H1 (cell line): ENCODE results near the gene SLC34A1. TPM values are rescaled to one million over a fixed set of nuclear protein-coding genes. Genes with fewer than 3 reads are reported as not detected.

Experiments
- ATF3 ChIP-seq: IDR thresholded peaks from 2 replicates; pipeline ENCODE4 v1.6.1; 2011; ENCODE audit warnings: low read depth, mild to moderate bottlenecking, low read length; ENCODE audit not compliant: insufficient read depth
- BRCA1 ChIP-seq: IDR thresholded peaks from 2 replicates; pipeline ENCODE4 v1.6.1; 2012; ENCODE audit warnings: low read depth, low read length, improper control_type of control experiment
- CBX5 ChIP-seq: fragments of 300-800, 300-1000 bp; sonication (generic); IDR thresholded peaks from 2 replicates; pipeline ENCODE4 v1.7.1; 2016; ENCODE audit warnings: antibody characterized with exemption, low read length, low read depth
- CBX8 ChIP-seq: fragments of 300-800, 300-1000 bp; sonication (generic); IDR thresholded peaks from 2 replicates; pipeline ENCODE4 v1.7.1; 2016; ENCODE audit warnings: low read depth, low read length, borderline replicate concordance
- CHD1 ChIP-seq: IDR thresholded peaks from 2 replicates; pipeline ENCODE4 v1.6.1; 2012; ENCODE audit warnings: low read depth, low read length, improper control_type of control experiment
- CTCF ChIP-seq, 3 experiments: IDR thresholded peaks; 1 replicate in 2 of 3; 2 replicates in 1 of 3; pipeline versions ENCODE4 v1.5.1 to v1.6.1; 2011; ENCODE audit warnings: low read length in 3 of 3, mild to moderate bottlenecking in 3 of 3, inconsistent platforms in 2 of 3, low read depth in 1 of 3, moderate library complexity in 1 of 3; ENCODE audit not compliant: insufficient read depth in 1 of 3; ENCODE audit errors: control extremely low read depth in 1 of 3
- EGR1 ChIP-seq: IDR thresholded peaks from 2 replicates; pipeline ENCODE4 v1.6.1; 2011; ENCODE audit warnings: low read depth, low read length, borderline replicate concordance
- EZH2 ChIP-seq: fragments of 200-600 bp; sonication (generic); IDR thresholded peaks from 2 replicates; pipeline ENCODE4 v1.7.1; 2012; ENCODE audit warnings: low read depth, mild to moderate bottlenecking, moderate library complexity, low read length, inconsistent platforms; ENCODE audit not compliant: severe bottlenecking
- FOSL1 ChIP-seq: IDR thresholded peaks from 2 replicates; pipeline ENCODE4 v1.6.1; 2011; ENCODE audit warnings: mild to moderate bottlenecking, low read depth, low read length, moderate library complexity; ENCODE audit not compliant: insufficient read depth
- JUN ChIP-seq: IDR thresholded peaks from 2 replicates; pipeline ENCODE4 v1.6.1; 2011; ENCODE audit warnings: low read depth, mild to moderate bottlenecking, improper control_type of control experiment, low read length
- MAFK ChIP-seq: IDR thresholded peaks from 2 replicates; pipeline ENCODE4 v1.6.1; 2012; ENCODE audit warnings: low read depth, mild to moderate bottlenecking, improper control_type of control experiment, low read length
- NRF1 ChIP-seq: IDR thresholded peaks from 2 replicates; pipeline ENCODE4 v1.6.1; 2011; ENCODE audit warnings: mild to moderate bottlenecking, low read depth, low read length, improper control_type of control experiment
- RFX5 ChIP-seq: IDR thresholded peaks from 2 replicates; pipeline ENCODE4 v1.6.1; 2011; ENCODE audit warnings: low read depth, low read length, improper control_type of control experiment, borderline replicate concordance
- SIN3A ChIP-seq, 2 experiments: IDR thresholded peaks in 1 of 2; conservative IDR thresholded peaks in 1 of 2; 2 replicates each; pipeline ENCODE4 v1.6.1; 2011 to 2012; ENCODE audit warnings: low read length in 2 of 2, improper control_type of control experiment in 1 of 2, low read depth in 1 of 2, mild to moderate bottlenecking in 1 of 2
- SIRT6 ChIP-seq: IDR thresholded peaks from one replicate; pipeline ENCODE4 v1.7.1; 2012; ENCODE audit warnings: low read length, inconsistent platforms
- SP2 ChIP-seq: IDR thresholded peaks from 2 replicates; pipeline ENCODE4 v1.6.1; 2012; ENCODE audit warnings: mild to moderate bottlenecking, low read length, inconsistent platforms
- SP4 ChIP-seq: IDR thresholded peaks from 2 replicates; pipeline ENCODE4 v1.6.1; 2012; ENCODE audit warnings: low read length, inconsistent platforms
- TAF1 ChIP-seq: IDR thresholded peaks from 2 replicates; pipeline ENCODE4 v1.6.1; 2011; ENCODE audit warnings: mild to moderate bottlenecking, low read depth, low read length
- TBP ChIP-seq: IDR thresholded peaks from 2 replicates; pipeline ENCODE4 v1.6.1; 2011; ENCODE audit warnings: low read depth, low read length, improper control_type of control experiment
- YY1 ChIP-seq: IDR thresholded peaks from 2 replicates; pipeline ENCODE4 v1.6.1; 2011; ENCODE audit warnings: low read depth, mild to moderate bottlenecking, low read length
- ZNF274 ChIP-seq: IDR thresholded peaks from 2 replicates; pipeline ENCODE4 v1.7.0; 2012; ENCODE audit warnings: low read length, borderline replicate concordance; ENCODE audit errors: extremely low read depth
- polyA plus RNA-seq, 7 experiments: library from polyadenylated mRNA; depleted of rRNA in 3 of 7; stranded (reverse) in 5 of 7; unstranded in 2 of 7; fragments of >200 nt in 5 of 7; fragments of 200-250 nt in 2 of 7; gene quantifications; 1 replicate in 5 of 7; 2 replicates in 1 of 7; 4 replicates in 1 of 7; pipeline versions ENCODE4 v1.2.1 to v1.2.3, GENCODE V29; 2011 to 2013; ENCODE audit warnings: missing spikeins in 2 of 7, mixed read lengths in 2 of 7
- total RNA-seq: library from RNA; stranded (reverse); fragmentation: NEBNext Ultra II Directional; extraction: Animal tissue kit (Norgen Biotek cat#: 25700); gene quantifications from 2 replicates; pipeline ENCODE4 v1.2.1, GENCODE V29; 2021

SLC34A1 gene
- total and polyA plus RNA-seq, 2 of the 8 experiments (the other 6 are each of a cell fraction or from before 2014, with no cell fraction given): not detected

- no peak for TF ChIP-seq RFX5
- peak in 1 of 2 experiments; percentile 95; a peak in 3 of 4 replicates for TF ChIP-seq SIN3A (conservative IDR thresholded peaks at IDR 0.05 in 1 of 2, IDR thresholded peaks at IDR 0.05 in 1 of 2; ENCODE audit: low read depth in 1 of 2, low read length in 2 of 2)
- TF ChIP-seq BRCA1: no peak
- no peak for TF ChIP-seq EZH2
- TF ChIP-seq FOSL1: no peak
- TF ChIP-seq YY1: 0 out of 2 replicates have a peak, but pooled peaks have one; percentile 10
- no peak for TF ChIP-seq JUN
- no peak for TF ChIP-seq CHD1
- TF ChIP-seq ATF3: peak; percentile 83
- no peak for TF ChIP-seq TAF1
- no peak for TF ChIP-seq EGR1
- no peak for TF ChIP-seq TBP
- TF ChIP-seq SIRT6: no peak
- no peak for TF ChIP-seq SP2
- TF ChIP-seq CTCF (IDR thresholded peaks at IDR 0.05; ENCODE audit: control extremely low read depth in 1 of 3, insufficient read depth in 1 of 3, low read depth in 1 of 3, low read length in 3 of 3): peak in 2 of 3 experiments; percentile 97; a peak in 3 of 4 replicates
- no peak for TF ChIP-seq CBX5
- TF ChIP-seq SP4: no peak
- no peak for TF ChIP-seq CBX8
- TF ChIP-seq ZNF274: no peak
- TF ChIP-seq MAFK: no peak
- TF ChIP-seq NRF1: no peak
Measured at GRCh38 chr5:177390363-177391300, 6.4 kb downstream of the SLC34A1 start (continued).
